Neural progenitor cell (in vitro differentiated cells): ENCODE measurements around the gene COIL.

Experiments
- EZH2phosphoT487 ChIP-seq: fragments of 200-600 bp; sonication (generic); IDR thresholded peaks from 2 replicates; pipeline ENCODE4 v1.6.1; 2017; ENCODE audit warnings: antibody characterized with exemption
- TF ChIP-seq, protein P1 (sequence below): fragments of 200-600 bp; sonication (generic); IDR thresholded peaks from 2 replicates; pipeline ENCODE4 v1.5.1; 2017; ENCODE audit warnings: antibody characterized with exemption, mild to moderate bottlenecking

GRCh38 chr17:56956992-56957391 lies 3.9 kb downstream of the COIL start:
- TF ChIP-seq, protein P1, sequence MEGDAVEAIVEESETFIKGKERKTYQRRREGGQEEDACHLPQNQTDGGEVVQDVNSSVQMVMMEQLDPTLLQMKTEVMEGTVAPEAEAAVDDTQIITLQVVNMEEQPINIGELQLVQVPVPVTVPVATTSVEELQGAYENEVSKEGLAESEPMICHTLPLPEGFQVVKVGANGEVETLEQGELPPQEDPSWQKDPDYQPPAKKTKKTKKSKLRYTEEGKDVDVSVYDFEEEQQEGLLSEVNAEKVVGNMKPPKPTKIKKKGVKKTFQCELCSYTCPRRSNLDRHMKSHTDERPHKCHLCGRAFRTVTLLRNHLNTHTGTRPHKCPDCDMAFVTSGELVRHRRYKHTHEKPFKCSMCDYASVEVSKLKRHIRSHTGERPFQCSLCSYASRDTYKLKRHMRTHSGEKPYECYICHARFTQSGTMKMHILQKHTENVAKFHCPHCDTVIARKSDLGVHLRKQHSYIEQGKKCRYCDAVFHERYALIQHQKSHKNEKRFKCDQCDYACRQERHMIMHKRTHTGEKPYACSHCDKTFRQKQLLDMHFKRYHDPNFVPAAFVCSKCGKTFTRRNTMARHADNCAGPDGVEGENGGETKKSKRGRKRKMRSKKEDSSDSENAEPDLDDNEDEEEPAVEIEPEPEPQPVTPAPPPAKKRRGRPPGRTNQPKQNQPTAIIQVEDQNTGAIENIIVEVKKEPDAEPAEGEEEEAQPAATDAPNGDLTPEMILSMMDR = no peak
- no peak for TF ChIP-seq EZH2phosphoT487
